ENCODE data around the gene KLHL14.

DNA sequence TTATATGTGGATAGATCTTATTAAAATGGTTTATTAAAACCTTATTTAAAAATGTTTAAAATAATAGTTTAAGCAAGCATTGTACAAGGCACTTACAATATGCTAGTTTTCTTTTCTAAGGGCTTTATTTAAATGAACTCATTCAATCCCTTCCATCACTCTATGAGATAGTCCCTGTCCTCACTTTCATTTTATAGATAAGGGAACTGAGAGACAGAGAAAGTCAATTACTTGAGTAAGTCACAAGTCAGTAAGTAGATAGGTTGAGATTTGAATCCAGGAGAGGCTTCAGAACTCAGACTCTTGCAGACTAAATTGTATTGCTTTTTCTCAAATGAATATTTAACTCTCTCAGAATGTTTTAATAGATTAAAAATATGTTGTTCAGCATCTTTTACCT, 95.2 kb downstream of the KLHL14 start:
- no peak for TF ChIP-seq EZH2 (IDR thresholded peaks at IDR 0.05; ENCODE audit: borderline replicate concordance, insufficient read depth, low read depth, low read length, poor library complexity, severe bottlenecking)
- TF ChIP-seq, protein P1, sequence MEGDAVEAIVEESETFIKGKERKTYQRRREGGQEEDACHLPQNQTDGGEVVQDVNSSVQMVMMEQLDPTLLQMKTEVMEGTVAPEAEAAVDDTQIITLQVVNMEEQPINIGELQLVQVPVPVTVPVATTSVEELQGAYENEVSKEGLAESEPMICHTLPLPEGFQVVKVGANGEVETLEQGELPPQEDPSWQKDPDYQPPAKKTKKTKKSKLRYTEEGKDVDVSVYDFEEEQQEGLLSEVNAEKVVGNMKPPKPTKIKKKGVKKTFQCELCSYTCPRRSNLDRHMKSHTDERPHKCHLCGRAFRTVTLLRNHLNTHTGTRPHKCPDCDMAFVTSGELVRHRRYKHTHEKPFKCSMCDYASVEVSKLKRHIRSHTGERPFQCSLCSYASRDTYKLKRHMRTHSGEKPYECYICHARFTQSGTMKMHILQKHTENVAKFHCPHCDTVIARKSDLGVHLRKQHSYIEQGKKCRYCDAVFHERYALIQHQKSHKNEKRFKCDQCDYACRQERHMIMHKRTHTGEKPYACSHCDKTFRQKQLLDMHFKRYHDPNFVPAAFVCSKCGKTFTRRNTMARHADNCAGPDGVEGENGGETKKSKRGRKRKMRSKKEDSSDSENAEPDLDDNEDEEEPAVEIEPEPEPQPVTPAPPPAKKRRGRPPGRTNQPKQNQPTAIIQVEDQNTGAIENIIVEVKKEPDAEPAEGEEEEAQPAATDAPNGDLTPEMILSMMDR (IDR thresholded peaks at IDR 0.05) = no peak
